HG03442 (cell line): ENCODE results near the gene BNC2.
"Not testable (repeated sequence)": the region's sequence is repeated elsewhere in the genome, so short reads cannot be mapped to it uniquely, and the experiment has no call there.

Experiments
- ATAC-seq: cut with Tn5 transposase; IDR thresholded peaks from one replicate; pipeline ENCODE4 v1.9.1; 2021; ENCODE audit warnings: mild to moderate bottlenecking, moderate library complexity; ENCODE audit not compliant: unreplicated experiment

Gene BNC2

DNA sequence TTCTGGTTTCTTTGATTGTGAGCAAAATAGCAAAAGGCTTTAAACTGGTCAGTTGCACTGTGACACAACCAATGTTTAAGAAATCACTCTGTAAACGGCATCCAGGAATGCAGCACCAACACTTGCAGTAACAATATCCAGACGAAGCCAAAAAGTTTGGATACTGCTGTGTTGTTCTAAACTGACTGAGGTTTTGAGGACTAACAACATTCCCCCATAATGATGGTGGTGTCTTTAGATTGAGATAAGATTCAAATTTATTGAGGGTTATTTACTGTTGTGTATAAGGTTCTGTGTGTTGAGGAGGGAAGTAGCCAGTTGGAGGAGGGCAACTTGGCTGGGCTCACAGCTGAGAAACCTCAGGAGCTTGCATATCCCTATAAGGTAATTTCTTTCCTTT lies 353.6 kb downstream of the BNC2 start:
- no peak for ATAC-seq

DNA sequence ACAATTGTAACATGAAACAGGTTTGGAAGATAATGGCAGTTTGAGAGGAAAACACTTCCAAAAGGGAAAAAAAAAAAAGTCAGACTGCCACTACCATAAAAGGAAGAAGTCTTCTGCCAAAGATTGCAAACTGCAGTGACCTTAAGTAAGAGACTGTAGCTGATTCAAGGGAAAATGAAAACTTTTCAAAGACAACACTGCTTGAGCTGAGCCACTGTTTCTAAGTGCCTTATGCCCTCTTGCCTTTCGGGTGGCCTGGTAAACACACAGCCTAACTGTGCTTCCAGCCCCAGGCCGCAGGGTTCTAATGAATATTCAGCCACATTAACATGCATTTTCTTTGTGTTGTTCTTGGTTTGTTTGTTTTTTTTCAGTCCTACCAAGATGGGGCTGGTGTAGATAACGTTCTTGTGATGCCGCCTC lies 354.6 kb downstream of the BNC2 start:
- ATAC-seq = no peak

DNA sequence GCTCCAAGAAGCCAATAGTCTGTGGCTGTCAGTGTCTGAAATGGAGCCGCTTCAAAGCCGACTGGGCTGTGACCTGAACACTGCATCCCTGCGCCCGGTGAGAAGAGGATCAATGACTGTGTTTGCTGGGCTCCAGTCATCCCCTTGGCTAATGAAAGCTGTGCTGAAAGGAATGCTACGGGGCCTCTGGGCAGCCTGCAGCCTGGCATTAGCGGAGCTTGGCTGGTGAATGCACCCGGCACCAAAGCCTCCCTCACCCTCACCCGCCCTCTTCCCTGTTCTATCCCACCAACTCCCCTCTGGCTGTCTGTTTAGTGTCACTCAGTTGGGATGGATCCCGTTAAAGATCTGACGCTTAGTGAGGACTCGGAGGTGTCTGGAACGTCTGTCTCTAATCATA lies 355.3 kb downstream of the BNC2 start:
- ATAC-seq = no peak

DNA sequence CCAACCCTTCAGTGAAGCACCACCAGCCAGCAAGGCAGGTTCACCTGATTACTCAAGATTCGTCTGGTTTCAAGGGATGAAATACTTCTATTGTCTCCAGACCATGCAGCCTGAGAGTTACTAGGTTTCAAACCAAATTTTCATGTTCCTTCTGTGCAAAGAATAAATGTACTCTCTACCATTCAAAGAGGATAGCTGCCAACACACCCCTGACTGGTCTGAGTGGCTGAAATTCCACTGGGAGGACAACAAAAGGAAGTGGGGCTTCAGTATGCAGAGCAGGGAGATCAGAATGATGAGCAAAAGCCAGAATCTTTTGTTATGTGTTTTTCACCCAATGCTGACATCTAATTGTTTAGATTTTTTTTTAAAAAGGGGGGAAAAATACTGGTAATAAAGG lies 356.3 kb downstream of the BNC2 start:
- ATAC-seq = no peak

DNA sequence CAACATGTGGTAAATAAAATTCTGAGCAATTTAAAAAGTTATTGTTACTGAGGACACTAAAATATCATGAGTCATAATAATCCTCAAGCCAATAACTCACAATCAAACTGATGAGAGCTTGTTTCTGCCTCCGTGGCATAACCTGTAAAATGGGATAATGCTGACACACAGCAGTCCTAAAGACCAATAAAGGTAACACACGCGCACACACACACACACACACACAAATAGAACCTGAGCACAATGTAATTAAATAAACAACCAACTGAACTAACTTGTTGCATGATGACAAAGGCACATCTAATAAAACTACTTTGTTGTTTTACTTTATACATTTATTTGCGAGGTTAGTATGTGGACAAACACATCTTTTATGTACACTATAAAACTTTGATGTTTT lies 358.2 kb downstream of the BNC2 start:
- ATAC-seq = no peak

DNA sequence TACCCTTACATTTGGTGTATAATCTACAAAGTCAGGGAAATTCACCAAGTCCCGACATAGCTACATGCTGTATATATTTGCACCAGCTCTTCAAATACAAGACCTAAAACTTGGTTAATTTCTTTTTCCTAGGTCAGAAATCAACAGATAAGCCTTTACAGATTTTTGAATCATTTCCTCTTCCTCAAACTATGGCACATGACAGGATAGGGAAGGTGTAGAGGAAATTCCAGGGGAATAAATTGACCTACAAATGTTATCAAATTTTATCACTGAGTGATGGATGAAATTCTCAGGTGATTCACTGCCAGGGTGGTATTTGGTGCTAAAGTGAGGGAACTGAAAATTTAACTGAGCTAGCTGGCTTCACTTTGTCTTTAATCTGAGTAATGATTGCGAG lies 360.0 kb downstream of the BNC2 start:
- ATAC-seq = no peak

DNA sequence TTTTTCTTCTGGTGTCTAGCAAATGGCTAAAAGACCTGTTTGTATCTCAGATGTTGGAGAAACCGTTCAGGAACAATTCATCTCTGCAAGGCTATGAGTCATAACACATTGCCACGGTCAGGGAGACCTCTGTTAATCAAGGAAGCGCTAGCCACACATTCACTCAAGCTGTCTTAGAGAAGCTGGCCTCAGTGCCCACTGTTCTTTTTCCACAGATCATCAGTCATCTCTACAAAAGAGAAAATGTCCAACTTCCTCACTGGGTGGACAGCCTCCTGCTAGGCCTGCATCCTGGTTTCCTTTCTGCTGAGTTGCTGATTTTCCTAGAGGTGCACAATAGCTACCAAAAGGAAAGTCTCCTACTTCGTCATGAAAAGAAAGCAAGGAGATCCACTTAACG lies 360.5 kb downstream of the BNC2 start:
- ATAC-seq = no peak

DNA sequence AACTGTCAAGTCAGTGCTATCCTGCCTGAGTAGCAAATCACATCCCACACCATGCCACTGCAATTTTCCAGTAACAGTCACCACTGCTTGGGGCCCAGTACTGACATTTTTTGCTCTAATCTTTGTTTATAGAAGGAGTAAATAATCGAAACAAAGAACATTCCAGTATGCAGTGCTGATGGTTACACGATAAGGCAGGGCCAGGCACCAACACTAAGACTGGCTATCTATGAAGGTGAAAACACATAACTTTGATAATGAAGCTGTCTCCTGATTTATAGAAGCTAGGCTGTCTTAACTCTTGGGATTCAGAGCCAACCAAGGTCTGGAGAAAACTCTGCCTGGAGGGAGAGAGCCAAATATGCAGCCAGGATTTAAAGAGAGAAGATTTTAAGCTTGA lies 365.3 kb downstream of the BNC2 start:
- no peak for ATAC-seq

DNA sequence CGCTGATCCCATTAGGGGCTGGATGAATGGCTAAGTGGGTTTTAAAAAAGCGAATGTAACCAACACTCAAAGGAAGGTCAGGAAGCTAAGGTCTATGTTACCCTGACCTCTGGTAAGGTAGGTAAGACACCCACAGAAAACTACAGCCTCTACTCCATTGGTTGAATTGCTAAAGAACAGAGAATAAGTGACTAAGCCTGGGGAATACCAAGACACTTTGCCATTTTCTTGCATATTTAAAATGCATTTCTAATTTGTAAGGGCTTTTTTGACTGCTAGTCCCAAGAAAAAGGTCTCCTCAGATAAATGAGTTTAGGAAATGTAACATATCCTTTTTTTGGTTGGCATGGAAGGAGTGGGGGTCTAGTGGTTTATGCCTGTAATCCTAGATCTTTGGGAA lies 368.7 kb downstream of the BNC2 start:
- ATAC-seq = no peak

DNA sequence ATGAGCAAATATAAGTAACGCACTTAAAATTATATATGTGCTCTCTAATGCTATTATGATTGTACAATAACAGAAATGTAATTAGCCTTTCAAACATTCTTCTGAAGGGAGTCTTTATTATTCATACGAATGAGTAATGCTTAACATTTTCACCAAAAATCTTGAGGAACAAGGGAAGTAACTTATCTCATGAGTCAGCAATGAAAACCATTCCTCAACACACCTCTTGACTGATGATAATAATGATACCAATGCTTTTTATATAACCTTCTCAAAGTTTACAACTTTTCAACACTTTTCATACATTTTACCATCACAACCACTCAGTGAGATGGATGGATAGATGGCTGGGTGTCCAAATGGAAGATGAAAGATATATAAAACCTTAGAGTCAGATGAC lies 369.3 kb downstream of the BNC2 start:
- no peak for ATAC-seq

DNA sequence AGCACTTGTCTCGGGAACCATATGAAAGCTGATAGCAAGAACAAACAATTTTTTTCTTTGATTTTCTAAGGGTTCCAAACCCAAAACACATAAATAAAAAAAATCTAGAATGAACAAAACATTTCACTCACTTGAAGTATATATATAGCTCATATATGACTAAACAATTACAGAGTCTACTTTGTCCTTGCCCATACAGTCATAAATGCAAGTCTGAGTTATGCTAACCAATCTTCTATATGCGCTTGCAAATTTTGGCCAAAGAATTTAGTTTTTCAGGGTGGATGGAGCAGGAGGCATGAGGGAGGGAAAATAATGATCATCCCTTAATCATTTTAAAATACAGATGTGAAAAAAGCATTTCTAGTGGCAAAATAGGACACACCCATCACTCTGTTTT lies 370.1 kb downstream of the BNC2 start:
- ATAC-seq = no peak

DNA sequence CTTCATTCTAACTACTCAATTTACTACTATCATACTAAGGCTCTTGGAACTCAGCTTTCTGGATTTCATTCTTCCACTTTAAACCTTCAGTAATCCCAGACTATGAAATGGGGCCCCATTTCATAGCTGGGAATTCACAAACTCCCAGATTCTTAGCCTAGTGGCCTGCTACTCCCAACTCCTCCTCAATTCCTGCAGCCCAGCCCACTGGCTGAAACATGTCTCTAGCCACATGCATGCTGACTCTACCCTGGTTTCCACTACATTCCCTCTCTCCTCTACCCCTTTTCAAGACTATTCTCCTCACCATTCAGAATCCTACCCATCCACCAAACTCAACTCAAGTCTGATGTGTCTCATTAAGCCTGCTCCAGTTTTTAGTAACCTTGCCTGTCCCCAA lies 370.6 kb downstream of the BNC2 start:
- no peak for ATAC-seq

DNA sequence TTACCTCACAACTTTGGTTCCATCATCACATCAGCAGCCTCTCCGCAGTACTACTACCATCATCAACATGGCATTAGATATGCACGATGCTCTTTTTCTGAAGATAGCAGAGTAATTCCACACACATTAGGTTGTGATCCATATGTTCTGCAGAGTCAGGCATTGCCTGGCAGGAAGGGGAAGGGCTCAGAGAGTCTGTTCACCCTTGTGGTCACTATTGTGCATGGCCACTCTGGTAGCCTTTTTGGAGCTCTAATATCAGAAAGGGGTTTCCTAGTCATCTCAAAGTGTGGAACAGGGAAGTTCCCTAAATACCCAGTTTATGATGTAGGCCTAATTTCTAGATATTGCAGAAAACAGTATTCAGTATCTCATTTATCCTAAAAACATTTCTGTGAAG lies 373.6 kb downstream of the BNC2 start:
- no peak for ATAC-seq

DNA sequence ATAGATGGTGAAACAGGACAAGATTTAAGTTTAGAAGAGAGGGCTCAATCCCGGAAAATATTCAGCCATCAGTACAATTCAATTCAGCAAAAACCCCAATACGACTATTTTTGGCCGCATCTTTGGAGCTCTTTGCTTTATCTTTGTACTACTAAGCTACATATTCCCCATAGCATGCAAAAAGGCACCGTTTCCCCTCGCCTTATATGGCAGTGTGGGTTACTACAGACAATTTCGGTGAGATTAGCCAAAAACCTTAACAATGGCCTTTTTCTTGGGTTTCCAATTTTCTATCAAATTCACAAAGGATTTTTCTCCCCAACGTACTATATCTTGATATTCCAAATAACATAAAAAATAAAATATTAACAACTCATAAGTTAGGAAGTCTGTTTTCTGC lies 382.6 kb downstream of the BNC2 start:
- no peak for ATAC-seq

DNA sequence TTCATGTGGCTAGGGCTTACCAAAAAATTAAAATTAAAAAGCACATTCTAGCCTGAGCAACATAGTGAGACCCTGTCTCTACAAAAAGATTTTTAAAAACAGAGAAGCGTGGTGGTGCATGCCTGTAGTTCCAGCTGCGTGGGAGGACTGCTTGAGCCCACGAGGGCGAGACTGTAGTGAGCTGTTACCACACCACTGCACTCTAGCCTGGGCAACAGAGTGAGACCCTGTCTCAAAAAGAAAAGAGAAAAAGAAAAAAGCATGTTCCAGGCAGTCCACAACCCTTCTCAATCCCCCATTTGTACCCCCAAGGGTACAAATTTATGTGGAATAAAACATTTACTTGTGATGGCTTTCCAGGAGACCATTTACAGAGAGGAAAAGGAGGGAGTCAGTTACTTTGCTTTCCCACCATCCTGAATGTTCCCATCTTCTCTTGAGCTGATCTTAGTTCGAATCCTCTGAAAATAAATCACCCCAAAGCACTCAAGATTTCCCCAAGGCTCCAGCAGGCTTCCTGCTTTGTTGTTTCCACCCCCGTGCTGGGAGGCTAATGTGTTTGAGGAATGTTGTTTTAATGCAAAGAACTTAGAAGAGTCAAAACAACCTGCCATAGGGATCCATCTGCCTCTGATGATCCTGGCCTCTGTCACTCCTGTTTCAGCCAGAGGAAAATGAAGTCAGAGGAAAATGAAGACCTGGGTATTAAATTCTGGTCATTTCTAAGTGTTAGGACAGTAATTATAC lies 384.7 kb downstream of the BNC2 start:
- ATAC-seq = no peak

DNA sequence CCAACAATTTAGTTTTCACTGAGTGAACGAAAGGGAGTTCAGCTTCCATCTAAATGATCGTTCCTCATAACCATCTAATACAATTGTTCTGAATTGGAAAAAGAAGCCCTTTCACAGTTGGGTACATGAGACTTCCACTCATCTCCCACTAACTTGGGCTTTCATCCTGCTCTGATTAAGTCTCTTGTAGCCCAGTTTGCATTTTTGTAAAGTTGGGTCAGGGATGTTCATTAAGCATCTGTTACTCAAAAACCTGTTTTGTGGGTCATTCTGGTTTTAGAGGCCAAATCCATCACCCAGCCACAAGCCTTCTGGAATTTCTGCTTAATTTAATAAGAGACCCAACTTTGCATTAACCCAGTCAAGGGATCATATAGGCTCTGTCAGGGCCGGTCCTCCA lies 385.3 kb downstream of the BNC2 start:
- no peak for ATAC-seq

DNA sequence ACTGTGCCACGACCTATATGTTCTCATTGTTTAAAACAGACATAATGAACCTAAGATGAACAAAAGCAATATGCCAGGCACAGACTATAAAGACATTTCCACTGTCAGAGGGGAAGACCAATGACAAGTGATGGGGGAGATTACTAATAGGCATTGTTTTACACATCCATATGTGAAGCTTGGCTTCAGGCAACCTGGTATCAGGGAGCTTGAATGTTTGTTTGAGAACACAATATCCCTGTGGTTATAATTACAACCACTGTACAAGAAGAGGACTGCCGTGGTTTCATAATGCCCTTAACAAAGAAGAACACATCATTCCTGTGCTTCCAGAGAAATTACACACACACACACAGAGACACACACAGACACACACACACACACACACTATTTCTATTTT lies 385.7 kb downstream of the BNC2 start:
- no peak for ATAC-seq

DNA sequence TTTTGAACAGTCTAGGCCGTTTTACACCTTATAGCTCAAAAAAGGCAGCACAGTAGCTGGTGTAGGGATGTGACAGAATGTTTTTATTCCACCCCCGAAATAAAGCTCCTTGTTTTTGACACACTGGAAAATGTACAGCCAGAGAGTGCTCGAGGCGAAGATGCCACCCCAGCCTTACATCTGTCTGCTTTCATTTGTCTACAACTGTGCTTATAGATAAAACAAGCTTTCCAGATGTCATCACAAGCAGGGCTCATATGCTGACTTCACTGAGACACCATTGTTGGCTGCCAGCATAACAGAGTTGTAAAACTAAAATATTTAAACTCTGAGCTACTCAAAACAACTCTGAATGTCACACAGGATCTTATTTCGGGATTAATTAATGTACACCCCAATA lies 386.3 kb downstream of the BNC2 start:
- no peak for ATAC-seq

DNA sequence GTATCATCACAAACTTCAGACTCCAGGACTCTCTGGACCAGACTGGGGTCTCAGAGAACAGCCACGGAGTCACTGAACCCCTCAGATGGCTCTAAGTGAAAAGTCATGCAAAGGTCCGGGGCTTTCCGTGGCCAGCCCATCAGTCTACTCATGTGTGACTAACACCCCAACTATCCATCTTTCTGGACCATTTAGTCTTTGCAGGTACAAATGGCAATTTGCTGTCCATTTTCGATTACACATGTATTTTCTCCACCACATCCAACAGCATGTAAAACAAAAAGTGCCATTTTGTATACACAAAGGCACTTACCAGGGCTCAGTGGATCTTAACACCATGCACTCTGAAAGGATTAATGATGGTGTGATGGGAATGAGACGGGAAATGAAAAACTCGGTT lies 387.7 kb downstream of the BNC2 start:
- ATAC-seq = no peak

DNA sequence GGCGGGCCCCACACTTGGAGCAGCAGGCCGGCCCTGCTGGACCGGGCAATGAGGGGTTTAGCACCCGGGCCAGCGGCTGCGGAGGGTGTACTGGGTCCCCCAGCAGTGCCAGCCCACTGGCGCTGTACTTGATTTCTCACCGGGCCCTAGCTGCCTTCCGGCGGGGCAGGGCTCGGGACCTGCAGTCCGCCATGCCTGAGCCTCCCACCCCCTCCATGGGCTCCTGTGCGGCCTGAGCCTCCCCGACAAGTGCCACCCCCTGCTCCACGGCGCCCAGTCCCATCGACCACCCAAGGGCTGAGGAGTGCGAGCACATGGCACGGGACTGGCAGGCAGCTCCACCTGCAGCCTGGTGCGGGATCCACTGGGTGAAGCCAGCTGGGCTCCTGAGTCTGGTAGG lies 389.9 kb downstream of the BNC2 start:
- ATAC-seq = not testable (repeated sequence)

DNA sequence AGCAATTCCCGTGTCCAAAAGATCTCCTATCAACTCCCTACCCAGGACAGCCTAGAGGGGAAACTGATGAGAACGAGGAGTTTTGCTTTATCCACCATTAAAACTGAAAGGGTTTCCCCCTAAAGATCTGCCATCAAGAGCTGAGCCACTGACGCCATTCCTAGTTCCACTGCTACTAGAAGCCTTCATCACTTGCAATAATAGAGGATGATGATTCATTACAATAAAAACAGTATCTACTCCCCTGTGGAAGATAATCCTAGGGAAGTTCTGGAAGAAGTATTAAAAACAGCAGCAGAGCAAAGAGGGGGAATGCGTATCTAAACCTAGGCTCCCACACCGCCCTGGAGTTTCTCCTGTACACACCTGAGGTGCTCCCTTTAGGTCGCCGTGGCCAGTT lies 394.5 kb downstream of the BNC2 start:
- no peak for ATAC-seq

DNA sequence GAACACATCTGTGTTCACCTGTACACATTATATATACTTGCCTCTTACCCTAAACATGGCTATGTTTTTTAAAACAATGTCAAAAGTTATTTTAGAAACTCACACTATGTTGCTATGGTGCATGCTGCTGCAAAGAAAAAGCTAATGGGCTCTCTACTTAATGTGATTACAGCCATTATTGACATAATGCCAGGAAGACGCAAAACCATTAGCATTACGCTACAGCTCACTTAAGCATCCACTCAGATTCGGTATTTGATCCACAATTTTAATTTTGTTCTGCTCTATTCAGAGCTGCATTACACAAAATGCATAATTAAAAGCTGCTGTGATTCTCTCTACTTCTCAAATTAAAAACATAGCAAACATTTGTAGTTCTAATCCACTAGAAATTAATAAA lies 395.2 kb downstream of the BNC2 start:
- ATAC-seq = no peak

DNA sequence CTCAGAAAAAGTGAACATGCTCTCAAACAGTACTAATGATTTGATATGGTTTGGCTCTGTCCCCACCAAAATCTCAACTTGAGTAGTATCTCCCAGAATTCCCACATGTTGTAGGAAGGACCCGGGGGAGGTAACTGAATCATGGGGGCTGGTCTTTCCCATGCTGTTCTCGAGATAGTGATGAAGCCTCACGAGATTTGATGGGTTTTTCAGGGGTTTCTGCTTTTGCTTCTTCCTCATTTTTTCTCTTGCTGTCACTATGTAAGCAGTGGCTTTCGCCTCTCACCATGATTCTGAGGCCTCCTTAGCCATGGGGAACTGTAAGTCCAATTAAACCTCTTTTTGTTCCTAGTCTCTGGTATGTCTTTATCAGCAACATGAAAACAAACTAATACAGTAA lies 401.3 kb downstream of the BNC2 start:
- ATAC-seq = no peak
